Measurements from ENCODE around the gene GNB1L.
"Not testable (repeated sequence)": the region's sequence is repeated elsewhere in the genome, so short reads cannot be mapped to it uniquely, and the experiment has no call there.

GNB1L gene

GRCh38 chr22:19785461-19786263 is 69.0 kb downstream of the GNB1L start:
- no peak for DNase-seq (ENCODE audit: low read depth, low spot score)
- H3K27ac ChIP-seq, result no peak overlapping the region
- H3K9me3 ChIP-seq (ENCODE audit: low read depth, low read length), result peaks cover 4% of the 10 kb centered on the region; the same call in 1 of the 2 replicates
- TF ChIP-seq EZH2 (IDR thresholded peaks at IDR 0.05) (no peak), FOXP2 (optimal IDR thresholded peaks at IDR 0.05; ENCODE audit: control extremely low read depth, extremely low read length, insufficient read depth) (no peak), POLR2AphosphoS5 (IDR thresholded peaks at IDR 0.05; ENCODE audit: borderline replicate concordance, low read depth, low read length) (no peak)
- H3K9ac ChIP-seq (ENCODE audit: insufficient read length), result no peak overlapping the region
- H3K4me3 ChIP-seq, result no peak overlapping the region
- peaks cover 3% of the 10 kb centered on the region; the same call in 1 of the 2 replicates for H3K36me3 ChIP-seq (ENCODE audit: insufficient read depth, low read length)

GRCh38 chr22:19784384-19785175 is 70.1 kb downstream of the GNB1L start:
- TF ChIP-seq FOXP2 (optimal IDR thresholded peaks at IDR 0.05; ENCODE audit: control extremely low read depth, extremely low read length, insufficient read depth) (no peak), POLR2AphosphoS5 (IDR thresholded peaks at IDR 0.05; ENCODE audit: borderline replicate concordance, low read depth, low read length) (no peak), EZH2 (IDR thresholded peaks at IDR 0.05) (no peak)
- no peak overlapping the region for H3K9ac ChIP-seq (ENCODE audit: insufficient read length)
- no peaks in the 10 kb centered on the region for H3K36me3 ChIP-seq (ENCODE audit: insufficient read depth, low read length)
- no peak for DNase-seq (ENCODE audit: low read depth, low spot score)
- H3K9me3 ChIP-seq (ENCODE audit: low read depth, low read length), result no peaks in the 10 kb centered on the region; the same call in 1 of the 2 replicates
- no peak overlapping the region for H3K4me3 ChIP-seq
- H3K27ac ChIP-seq, result no peak overlapping the region

- Histone ChIP-seq H3K4me3 (no peak overlapping the region), H3K9me3 (ENCODE audit: low read depth, low read length) (no peaks in the 10 kb centered on the region; the same call in 1 of the 2 replicates), H3K27ac (no peak overlapping the region), H3K9ac (ENCODE audit: insufficient read length) (no peak overlapping the region), H3K36me3 (ENCODE audit: insufficient read depth, low read length) (no peaks in the 10 kb centered on the region)
- DNase-seq (ENCODE audit: low read depth, low spot score), result no peak
- TF ChIP-seq POLR2AphosphoS5 (IDR thresholded peaks at IDR 0.05; ENCODE audit: borderline replicate concordance, low read depth, low read length), result no peak
- no peak for TF ChIP-seq EZH2 (IDR thresholded peaks at IDR 0.05)
- no peak for TF ChIP-seq FOXP2 (optimal IDR thresholded peaks at IDR 0.05; ENCODE audit: control extremely low read depth, extremely low read length, insufficient read depth)
Observed at GRCh38 chr22:19783586-19784383, 70.9 kb downstream of the GNB1L start.

GRCh38 chr22:19782533-19782932 is 72.1 kb downstream of the GNB1L start:
- H3K4me3 ChIP-seq, result no peak overlapping the region
- H3K27ac ChIP-seq, result no peak overlapping the region
- H3K36me3 ChIP-seq (ENCODE audit: insufficient read depth, low read length), result no peaks in the 10 kb centered on the region
- TF ChIP-seq POLR2AphosphoS5 (IDR thresholded peaks at IDR 0.05; ENCODE audit: borderline replicate concordance, low read depth, low read length) (no peak), FOXP2 (optimal IDR thresholded peaks at IDR 0.05; ENCODE audit: control extremely low read depth, extremely low read length, insufficient read depth) (no peak), EZH2 (IDR thresholded peaks at IDR 0.05) (no peak)
- H3K9ac ChIP-seq (ENCODE audit: insufficient read length), result no peak overlapping the region
- H3K9me3 ChIP-seq (ENCODE audit: low read depth, low read length), result no peaks in the 10 kb centered on the region; the same call in 1 of the 2 replicates
- DNase-seq (ENCODE audit: low read depth, low spot score), result no peak

- no peak for TF ChIP-seq EZH2 (IDR thresholded peaks at IDR 0.05)
- TF ChIP-seq FOXP2 (optimal IDR thresholded peaks at IDR 0.05; ENCODE audit: control extremely low read depth, extremely low read length, insufficient read depth), result no peak
- no peak for TF ChIP-seq POLR2AphosphoS5 (IDR thresholded peaks at IDR 0.05; ENCODE audit: borderline replicate concordance, low read depth, low read length)
- H3K4me3 ChIP-seq, result no peak overlapping the region
- no peak overlapping the region for H3K9ac ChIP-seq (ENCODE audit: insufficient read length)
- no peaks in the 10 kb centered on the region for H3K36me3 ChIP-seq (ENCODE audit: insufficient read depth, low read length)
- no peaks in the 10 kb centered on the region; the same call in 1 of the 2 replicates for H3K9me3 ChIP-seq (ENCODE audit: low read depth, low read length)
- no peak for DNase-seq (ENCODE audit: low read depth, low spot score)
- no peak overlapping the region for H3K27ac ChIP-seq
Observed at GRCh38 chr22:19779685-19780268, 74.9 kb downstream of the GNB1L start.

GRCh38 chr22:19779011-19779421 is 75.7 kb downstream of the GNB1L start:
- TF ChIP-seq EZH2 (IDR thresholded peaks at IDR 0.05) (no peak), FOXP2 (optimal IDR thresholded peaks at IDR 0.05; ENCODE audit: control extremely low read depth, extremely low read length, insufficient read depth) (no peak), POLR2AphosphoS5 (IDR thresholded peaks at IDR 0.05; ENCODE audit: borderline replicate concordance, low read depth, low read length) (no peak)
- Histone ChIP-seq H3K9me3 (ENCODE audit: low read depth, low read length) (no peaks in the 10 kb centered on the region; the same call in 1 of the 2 replicates), H3K27ac (no peak overlapping the region), H3K36me3 (ENCODE audit: insufficient read depth, low read length) (no peaks in the 10 kb centered on the region), H3K4me3 (no peak overlapping the region), H3K9ac (ENCODE audit: insufficient read length) (no peak overlapping the region)
- DNase-seq (ENCODE audit: low read depth, low spot score), result no peak

- not testable (repeated sequence) for H3K36me3 ChIP-seq (ENCODE audit: insufficient read depth, low read length); DNase-seq (ENCODE audit: low read depth, low spot score); H3K9ac ChIP-seq (ENCODE audit: insufficient read length); H3K4me3 ChIP-seq; H3K9me3 ChIP-seq (ENCODE audit: low read depth, low read length); H3K27ac ChIP-seq
Observed at GRCh38 chr22:19777192-19777591, 77.5 kb downstream of the GNB1L start.

All from SK-N-MC (cell line).